CD4-positive, alpha-beta T cell treated with Interleukin-4 for 1 hour (primary cell): Measurements from ENCODE around the gene WSCD2.

Experiments used
- DNase-seq, 2 donors: peaks; one replicate each; pipeline ENCODE4 v3.0.0-alpha.2; 2020 to 2022

WSCD2 gene

GRCh38 chr12:108237272-108237671 lies 108.2 kb downstream of the WSCD2 start:
- DNase-seq, result no peak

- no peak for DNase-seq
Measured at GRCh38 chr12:108238474-108238873, 109.4 kb downstream of the WSCD2 start.

GRCh38 chr12:108239378-108239777 lies 110.3 kb downstream of the WSCD2 start:
- no peak for DNase-seq

DNA sequence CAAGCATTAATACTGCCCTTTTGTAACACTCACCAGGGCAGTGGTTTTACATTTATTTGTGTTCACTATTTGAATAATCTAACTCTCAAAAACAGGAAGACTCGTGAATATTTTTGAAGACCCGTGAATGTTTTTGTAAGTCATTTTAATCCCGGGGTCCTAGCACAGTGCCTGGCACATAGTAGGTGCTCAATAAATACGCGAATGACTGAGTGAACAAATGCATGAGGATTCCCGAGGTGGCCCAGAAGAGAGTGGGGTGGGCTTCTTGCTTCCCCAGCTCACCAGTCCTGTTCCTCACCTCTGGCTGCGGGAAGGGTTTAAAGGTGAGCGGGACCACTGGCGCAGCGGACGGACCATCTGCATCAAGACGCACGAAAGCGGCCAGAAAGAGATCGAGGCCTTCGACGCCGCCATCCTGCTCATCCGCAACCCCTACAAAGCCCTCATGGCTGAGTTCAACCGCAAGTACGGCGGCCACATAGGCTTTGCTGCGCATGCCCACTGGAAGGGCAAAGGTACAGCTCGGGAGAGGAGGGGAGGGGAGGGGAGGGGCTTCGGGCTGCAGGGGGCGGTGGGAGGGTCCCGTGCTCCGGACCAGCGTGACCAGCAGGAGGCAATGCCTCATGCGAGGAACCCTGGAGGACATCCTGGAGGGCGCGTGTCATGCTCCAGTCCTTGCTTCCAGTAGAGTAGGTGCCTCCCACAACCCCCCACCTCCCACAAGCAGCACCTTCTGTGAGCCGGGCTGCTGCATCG lies 111.1 kb downstream of the WSCD2 start:
- DNase-seq, result no peak

- no peak for DNase-seq
Measured at GRCh38 chr12:108240928-108241327, 111.8 kb downstream of the WSCD2 start.

GRCh38 chr12:108241986-108242703 lies 113.1 kb downstream of the WSCD2 start:
- DNase-seq, result no peak

DNA sequence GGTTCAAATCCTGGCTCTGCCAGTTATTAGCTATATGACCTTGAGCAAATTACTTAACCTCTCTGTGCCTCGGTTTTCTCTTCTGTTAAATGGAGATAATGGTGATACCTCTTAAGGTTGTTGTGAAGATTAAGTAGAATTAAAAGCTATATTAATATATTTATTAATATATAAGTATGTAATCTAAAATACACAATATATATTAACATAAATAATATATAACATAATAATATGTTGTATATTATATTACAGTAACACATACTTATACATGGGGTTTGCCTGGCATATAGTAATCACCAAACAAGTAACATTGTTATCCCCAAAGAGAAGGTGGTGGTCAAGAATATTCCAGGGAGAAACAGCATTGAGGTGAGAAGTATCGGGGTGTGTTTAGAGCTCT lies 118.0 kb downstream of the WSCD2 start:
- DNase-seq, result no peak

DNA sequence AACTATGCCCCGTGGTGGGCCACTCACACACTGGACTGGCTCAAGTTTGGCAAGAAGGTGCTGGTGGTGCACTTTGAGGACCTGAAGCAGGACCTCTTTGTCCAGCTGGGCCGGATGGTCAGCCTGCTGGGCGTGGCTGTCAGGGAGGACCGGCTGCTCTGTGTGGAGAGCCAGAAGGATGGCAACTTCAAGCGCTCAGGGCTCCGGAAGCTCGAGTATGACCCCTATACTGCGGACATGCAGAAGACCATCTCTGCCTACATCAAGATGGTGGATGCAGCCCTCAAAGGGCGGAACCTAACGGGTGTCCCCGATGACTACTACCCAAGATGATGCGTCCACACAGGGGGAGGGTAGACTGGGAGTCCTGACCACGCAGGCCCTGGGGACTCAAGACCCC lies 118.9 kb downstream of the WSCD2 start:
- DNase-seq, result no peak

- DNase-seq, result no peak
Measured at GRCh38 chr12:108252523-108252922, 123.4 kb downstream of the WSCD2 start.

- DNase-seq, result no peak
Measured at GRCh38 chr12:108253540-108253939, 124.5 kb downstream of the WSCD2 start.

GRCh38 chr12:108254030-108254429 lies 124.9 kb downstream of the WSCD2 start:
- DNase-seq, result no peak

- no peak for DNase-seq
Measured at GRCh38 chr12:108254517-108255251, 125.6 kb downstream of the WSCD2 start.

DNA sequence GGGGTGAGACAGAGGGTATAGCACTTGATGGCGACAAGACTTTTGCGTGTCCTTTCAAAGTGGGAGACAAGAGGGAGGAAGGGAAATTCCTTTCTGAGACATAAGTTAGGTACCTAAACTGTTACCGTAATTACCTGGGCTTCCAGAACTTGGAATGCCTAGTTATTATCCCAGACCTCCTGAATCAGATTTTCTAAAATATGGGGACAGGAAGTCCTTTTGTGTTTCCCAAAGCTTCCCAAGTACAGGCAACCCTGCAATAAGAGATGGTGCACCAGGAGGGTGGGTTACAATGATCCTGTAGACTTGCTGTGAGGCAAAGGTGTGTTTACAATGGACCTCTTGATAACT lies 126.1 kb downstream of the WSCD2 start:
- no peak for DNase-seq

DNA sequence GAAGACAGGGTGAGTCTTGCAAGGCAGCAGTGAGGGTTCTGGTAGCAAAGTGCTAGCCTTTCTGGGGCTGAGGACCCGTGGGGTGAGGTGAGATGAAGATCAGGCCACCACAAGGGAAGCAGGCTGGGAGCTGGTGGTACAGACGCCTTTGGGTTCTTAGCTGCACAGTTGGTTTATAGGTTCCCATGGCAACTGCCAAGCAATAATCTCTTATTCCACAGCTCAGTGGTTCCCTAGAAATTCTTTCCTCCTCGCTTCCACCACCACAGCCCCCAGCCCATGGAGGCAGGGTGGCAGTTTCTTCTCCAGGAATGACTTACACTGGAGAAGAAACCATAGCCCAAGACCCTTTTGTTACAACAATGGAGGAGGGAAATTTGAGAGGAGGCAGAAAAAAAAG lies 127.9 kb downstream of the WSCD2 start:
- DNase-seq, result no peak

GRCh38 chr12:108257610-108258106 lies 128.6 kb downstream of the WSCD2 start:
- DNase-seq, result no peak

GRCh38 chr12:108260039-108260438 lies 131.0 kb downstream of the WSCD2 start:
- DNase-seq, result no peak

- no peak for DNase-seq
Measured at GRCh38 chr12:108260969-108261368, 131.9 kb downstream of the WSCD2 start.

DNA sequence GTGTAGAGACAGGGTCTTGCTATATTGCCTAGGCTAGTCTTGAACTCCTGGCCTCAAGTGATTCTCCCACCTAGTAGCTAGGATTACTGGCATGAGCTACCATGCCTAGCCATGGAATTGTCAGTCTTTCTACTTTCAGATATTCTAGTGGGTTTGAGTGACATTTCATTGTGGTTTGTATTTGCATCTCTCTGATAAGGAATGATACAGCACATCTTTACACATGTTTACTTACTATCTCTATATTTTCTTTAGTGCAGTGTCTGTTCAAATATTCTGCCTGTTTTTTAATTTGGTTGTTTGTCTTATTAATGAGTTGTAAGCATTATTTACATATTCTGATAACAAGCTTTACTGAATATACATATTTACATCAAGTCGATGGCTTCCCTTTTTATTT lies 136.4 kb downstream of the WSCD2 start:
- no peak for DNase-seq

- DNase-seq, result no peak
Measured at GRCh38 chr12:108266131-108266530, 137.0 kb downstream of the WSCD2 start.

DNA sequence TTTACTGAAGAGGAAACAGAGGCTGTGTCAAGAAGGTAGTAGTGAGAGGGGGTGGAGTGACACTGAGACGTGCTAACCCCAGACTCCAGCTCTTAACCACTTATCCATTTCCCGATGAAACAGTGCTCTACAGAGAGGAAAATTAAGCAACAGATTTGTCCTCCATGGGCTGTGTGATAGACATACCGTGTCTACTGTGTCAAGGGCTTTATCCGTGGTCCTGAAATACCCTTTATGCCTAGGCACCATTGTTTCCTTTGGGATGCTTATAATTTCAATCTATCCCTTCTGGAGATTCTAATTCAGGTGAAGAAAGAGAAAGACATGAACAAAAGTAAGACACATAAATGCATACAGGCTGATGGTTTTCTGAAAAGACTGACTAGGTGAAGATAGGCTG lies 138.4 kb downstream of the WSCD2 start:
- DNase-seq, result no peak

- peak in 1 of 2 donors; percentile 42 for DNase-seq
Measured at GRCh38 chr12:108268397-108268796, 139.3 kb downstream of the WSCD2 start.

- no peak for DNase-seq
Measured at GRCh38 chr12:108269224-108269623, 140.1 kb downstream of the WSCD2 start.

DNA sequence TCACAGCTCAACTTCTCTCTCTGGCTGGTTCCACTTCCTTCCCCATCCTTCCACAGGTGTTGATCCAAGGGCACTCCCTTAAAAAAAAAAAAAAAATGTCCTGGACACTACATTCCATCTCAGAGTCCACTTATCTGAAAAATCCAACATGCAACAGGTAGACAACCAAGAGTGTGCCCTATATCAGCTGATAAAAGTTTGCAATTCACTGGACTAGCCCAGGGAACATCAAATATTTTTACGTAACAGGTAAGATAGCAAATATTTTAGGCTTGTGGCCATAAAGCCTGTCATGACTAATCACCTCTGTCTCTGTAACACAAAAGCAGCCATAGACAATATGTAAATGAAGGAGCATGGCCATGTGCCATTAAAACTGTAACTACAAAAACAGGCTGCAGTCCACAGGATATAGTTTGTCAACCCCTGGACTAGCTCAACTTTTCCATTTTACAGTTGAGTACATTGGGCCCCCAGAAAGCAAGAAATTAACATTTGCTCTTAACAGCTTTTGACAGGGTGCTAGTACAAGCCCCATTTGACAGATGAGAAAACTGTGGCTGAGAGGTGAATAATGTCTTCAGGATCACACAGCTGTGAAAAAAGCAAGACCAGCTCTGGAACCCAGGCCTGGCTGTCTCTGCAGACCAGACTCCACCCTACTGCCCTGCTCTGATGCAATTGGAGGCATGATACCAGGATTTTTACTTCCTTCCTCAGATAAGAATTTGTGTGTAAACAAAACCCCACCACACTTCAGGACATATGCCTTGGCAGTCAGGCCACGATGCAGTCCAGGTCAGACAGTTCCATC lies 141.2 kb downstream of the WSCD2 start:
- no peak for DNase-seq
